GM12865 (cell line): ENCODE data around the gene SAFB.

Experiments used
- DNase-seq: peaks from one replicate; pipeline ENCODE4 v3.0.0; 2010; ENCODE audit warnings: low read depth
- H3K4me3 ChIP-seq: 2 replicates; pipeline ENCODE4 v1.5.1; 2011; ENCODE audit warnings: mild to moderate bottlenecking, low read depth, low read length, control low read depth
- TF ChIP-seq, protein P1 (sequence below): IDR thresholded peaks from 2 replicates; pipeline ENCODE4 v1.5.1; 2011; ENCODE audit warnings: low read length, control low read depth, low read depth, inconsistent platforms; ENCODE audit not compliant: insufficient read depth; ENCODE audit errors: missing control alignments

The SAFB gene

DNA sequence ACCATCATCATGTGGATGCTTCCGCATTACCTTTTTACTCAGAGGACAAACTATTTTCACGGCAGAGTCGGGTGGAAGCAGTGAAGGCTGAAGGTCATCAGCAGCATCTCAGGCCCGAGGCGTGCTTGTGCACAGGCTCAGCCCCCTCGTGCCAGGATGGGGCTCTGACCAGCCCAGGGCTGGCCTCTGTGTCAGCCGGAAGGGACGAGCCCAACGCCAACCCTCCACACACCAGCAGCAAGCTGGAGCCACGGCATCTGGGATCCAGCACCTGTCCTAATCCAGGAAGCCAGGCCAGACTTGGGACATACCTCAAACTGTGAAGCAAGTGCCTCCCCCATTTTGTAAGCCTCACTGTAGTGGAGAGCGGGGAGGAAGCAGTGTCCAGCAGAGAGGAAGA lies 46.3 kb downstream of the SAFB start:
- H3K4me3 ChIP-seq, result no peak overlapping the region
- no peak for DNase-seq
- TF ChIP-seq, protein P1, sequence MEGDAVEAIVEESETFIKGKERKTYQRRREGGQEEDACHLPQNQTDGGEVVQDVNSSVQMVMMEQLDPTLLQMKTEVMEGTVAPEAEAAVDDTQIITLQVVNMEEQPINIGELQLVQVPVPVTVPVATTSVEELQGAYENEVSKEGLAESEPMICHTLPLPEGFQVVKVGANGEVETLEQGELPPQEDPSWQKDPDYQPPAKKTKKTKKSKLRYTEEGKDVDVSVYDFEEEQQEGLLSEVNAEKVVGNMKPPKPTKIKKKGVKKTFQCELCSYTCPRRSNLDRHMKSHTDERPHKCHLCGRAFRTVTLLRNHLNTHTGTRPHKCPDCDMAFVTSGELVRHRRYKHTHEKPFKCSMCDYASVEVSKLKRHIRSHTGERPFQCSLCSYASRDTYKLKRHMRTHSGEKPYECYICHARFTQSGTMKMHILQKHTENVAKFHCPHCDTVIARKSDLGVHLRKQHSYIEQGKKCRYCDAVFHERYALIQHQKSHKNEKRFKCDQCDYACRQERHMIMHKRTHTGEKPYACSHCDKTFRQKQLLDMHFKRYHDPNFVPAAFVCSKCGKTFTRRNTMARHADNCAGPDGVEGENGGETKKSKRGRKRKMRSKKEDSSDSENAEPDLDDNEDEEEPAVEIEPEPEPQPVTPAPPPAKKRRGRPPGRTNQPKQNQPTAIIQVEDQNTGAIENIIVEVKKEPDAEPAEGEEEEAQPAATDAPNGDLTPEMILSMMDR, result no peak

DNA sequence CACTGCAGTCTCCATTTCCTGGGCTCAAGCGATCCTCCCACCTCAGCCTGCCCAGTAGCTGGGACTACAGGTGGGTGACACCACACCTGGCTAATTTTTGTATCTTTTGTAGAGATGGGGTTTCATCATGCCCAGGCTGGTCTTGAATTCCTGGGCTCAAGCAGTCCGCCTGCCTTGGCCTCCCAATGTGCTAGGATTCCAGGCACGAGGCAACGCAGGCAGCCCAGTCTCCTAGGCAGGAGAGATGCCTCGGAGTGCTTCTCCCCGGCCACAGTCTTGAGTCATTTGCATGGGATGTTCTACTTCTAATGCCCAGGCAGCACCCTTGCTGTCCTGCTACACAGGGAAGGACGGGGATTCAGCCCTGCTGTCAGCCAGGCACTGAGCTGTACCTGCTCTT lies 48.7 kb downstream of the SAFB start:
- H3K4me3 ChIP-seq, result no peak overlapping the region
- TF ChIP-seq, protein P1, result no peak
- no peak for DNase-seq

DNA sequence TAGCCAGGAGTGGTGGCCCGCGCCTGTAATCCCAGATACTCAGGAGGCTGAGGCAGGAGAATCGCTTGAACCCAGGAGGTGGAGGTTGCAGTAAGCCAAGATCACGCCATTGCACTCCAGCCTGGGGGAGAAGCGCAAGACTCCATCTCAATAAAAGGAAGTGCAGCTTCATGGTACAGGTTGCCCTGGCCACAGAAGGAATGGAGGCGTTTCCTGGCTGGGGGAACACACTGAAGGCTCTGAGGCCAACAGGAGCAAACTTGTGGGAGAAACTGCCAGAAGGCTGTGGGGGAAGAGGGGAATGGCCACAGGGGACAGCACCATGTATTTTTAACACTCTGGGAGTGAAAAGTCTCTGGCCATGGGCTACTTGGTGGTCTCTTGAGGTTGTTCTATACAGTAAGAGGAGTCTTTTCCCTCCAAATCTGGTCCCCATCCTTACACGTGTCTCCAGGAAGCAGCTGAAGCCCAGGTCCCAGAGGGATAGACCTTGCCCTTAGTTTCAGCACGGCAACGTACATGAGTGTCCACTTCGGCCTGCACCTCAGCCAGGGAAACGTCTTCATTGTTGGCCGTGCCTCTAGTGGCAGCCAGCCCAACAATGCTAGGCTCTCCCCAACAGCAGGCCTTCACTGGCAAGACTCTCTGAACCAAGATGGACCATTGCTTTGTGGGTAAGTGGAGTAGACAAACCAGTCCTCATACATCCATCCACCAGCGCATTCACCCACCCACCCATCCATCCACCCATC lies 50.0 kb downstream of the SAFB start:
- H3K4me3 ChIP-seq, result no peak overlapping the region
- DNase-seq, result no peak

DNA sequence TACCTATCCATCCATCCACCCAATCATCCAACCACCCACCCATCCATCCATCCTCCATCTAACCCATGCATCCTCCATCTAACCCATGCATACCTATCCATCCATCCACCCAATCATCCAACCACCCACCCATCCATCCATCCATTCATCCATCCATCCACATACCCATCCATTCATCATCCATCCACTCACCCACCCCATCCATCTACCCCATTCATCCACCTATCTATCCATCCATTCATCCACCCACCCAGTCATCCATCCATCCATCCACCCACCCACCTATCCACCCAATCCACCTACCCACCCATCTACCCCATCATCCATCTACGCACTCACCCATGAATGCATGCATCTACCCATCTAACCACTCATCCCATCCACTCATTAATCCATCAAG lies 50.9 kb downstream of the SAFB start:
- TF ChIP-seq, protein P1, result no peak
- no peak for DNase-seq
- H3K4me3 ChIP-seq, result no peak overlapping the region

More for the DNA sequence above, 50.0 kb downstream of the SAFB start:
- TF ChIP-seq, protein P1, result no peak

DNA sequence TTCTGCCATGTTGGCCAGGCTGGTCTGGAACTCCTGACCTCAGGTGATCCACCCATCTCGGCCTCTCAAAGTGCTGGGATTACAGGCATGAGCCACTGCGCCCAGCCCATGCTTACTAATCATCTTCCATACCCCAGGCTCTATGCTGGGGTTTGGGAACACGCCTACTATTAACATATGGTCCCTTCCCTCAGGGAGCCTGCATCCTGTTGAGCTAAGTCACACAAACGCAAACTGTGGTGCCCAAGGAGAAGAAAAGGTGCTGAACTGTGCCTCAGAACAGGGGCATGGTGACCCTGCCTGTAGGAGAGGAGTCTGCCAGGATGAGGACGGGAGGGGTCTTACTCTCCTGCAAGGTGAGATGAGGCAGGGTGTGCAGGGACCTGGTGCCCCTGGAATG lies 51.8 kb downstream of the SAFB start:
- H3K4me3 ChIP-seq, result no peak overlapping the region
- no peak for DNase-seq
- TF ChIP-seq, protein P1, result no peak

DNA sequence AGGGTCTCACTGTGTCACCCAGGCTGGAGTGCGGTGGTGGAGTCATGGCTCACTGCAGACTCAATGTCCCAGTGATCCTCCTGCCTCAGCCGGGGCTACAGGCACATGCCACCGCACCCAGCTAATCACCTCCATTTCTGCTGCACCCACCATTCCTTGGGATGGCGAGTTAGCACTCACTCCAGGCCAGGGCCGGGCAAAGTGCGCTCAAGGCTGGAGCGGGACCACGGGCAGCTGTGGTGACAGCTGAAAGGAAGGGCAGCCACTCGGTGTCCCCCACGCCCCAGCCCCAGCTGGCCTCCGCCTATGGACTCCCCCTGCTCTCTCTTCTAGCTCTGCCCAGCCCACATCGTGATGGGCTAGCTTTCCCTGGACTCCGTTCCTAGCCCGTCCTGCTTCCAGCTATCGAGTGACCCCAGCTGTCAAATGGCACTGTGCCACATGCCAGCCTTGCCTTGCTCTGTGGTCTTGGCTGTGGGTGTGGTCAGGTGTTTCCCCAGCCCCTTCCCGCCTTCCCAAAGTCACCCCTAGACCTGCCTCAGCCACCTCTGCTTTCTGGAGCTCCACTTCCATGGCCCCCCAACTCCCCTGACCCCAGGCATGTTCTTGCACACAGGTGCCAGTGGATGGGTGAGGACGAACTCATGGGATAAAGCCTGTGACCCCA lies 53.4 kb downstream of the SAFB start:
- H3K4me3 ChIP-seq, result no peak overlapping the region
- TF ChIP-seq, protein P1, result no peak
- DNase-seq, result no peak
